Dedifferentiated amniotic fluid mesenchymal stem cell (primary cell): Measurements from ENCODE around the gene MAN1A1.
A peak's percentile ranks its signal among the peaks of the same experiment; 100 is the strongest.
"Not testable (repeated sequence)": the region's sequence is repeated elsewhere in the genome, so short reads cannot be mapped to it uniquely, and the experiment has no call there.

Experiments used
- DNase-seq: peaks from one replicate; pipeline ENCODE4 v3.0.0-alpha.2; 2016; ENCODE audit errors: extremely low spot score

The MAN1A1 gene

GRCh38 chr6:119171088-119171841 is 178.3 kb downstream of the MAN1A1 start:
- DNase-seq = no peak

GRCh38 chr6:119170447-119171087 is 179.0 kb downstream of the MAN1A1 start:
- no peak for DNase-seq

GRCh38 chr6:119170103-119170446 is 179.5 kb downstream of the MAN1A1 start:
- no peak for DNase-seq

GRCh38 chr6:119169355-119169754 is 180.2 kb downstream of the MAN1A1 start:
- not testable (repeated sequence) for DNase-seq

- DNase-seq = no peak
Measured at GRCh38 chr6:119166024-119166784, 183.4 kb downstream of the MAN1A1 start.

GRCh38 chr6:119163006-119163405 is 186.6 kb downstream of the MAN1A1 start:
- no peak for DNase-seq

- DNase-seq = no peak
Measured at GRCh38 chr6:119162134-119162775, 187.3 kb downstream of the MAN1A1 start.

GRCh38 chr6:119161438-119161837 is 188.1 kb downstream of the MAN1A1 start:
- no peak for DNase-seq

GRCh38 chr6:119160911-119161310 is 188.7 kb downstream of the MAN1A1 start:
- DNase-seq = no peak

GRCh38 chr6:119158057-119158848 is 191.3 kb downstream of the MAN1A1 start:
- DNase-seq = no peak

- DNase-seq = no peak
Measured at GRCh38 chr6:119157506-119157815, 192.1 kb downstream of the MAN1A1 start.

- DNase-seq = no peak
Measured at GRCh38 chr6:119156757-119157505, 192.6 kb downstream of the MAN1A1 start.

GRCh38 chr6:119156082-119156481 is 193.5 kb downstream of the MAN1A1 start:
- not testable (repeated sequence) for DNase-seq

GRCh38 chr6:119152187-119152586 is 197.4 kb downstream of the MAN1A1 start:
- DNase-seq = no peak

- DNase-seq = peak; percentile 27
Measured at GRCh38 chr6:119148825-119149525, 200.6 kb downstream of the MAN1A1 start.

GRCh38 chr6:119148098-119148824 is 201.3 kb downstream of the MAN1A1 start:
- peak; percentile 89 for DNase-seq

- peak; percentile 83 for DNase-seq
Measured at GRCh38 chr6:119147101-119148053, 202.2 kb downstream of the MAN1A1 start.

GRCh38 chr6:119145111-119145510 is 204.4 kb downstream of the MAN1A1 start:
- no peak for DNase-seq
